Neuronal stem cell (in vitro differentiated cells): ENCODE results near the gene ZNF440.
"Not testable (repeated sequence)": the region's sequence is repeated elsewhere in the genome, so short reads cannot be mapped to it uniquely, and the experiment has no call there.

Source experiments
- DNase-seq: peaks from one replicate; pipeline ENCODE4 v3.0.0-alpha.2; 2013; ENCODE audit warnings: low spot score
- H2AFZ ChIP-seq: one replicate; pipeline ENCODE4 v1.6.1; 2013; ENCODE audit warnings: mild to moderate bottlenecking, low read length, inconsistent platforms
- H2AK5ac ChIP-seq: 2 replicates; pipeline ENCODE4 v1.6.1; 2013; ENCODE audit warnings: low read depth, mild to moderate bottlenecking, inconsistent platforms, low read length, moderate library complexity, mixed read lengths
- H2BK120ac ChIP-seq: 2 replicates; pipeline ENCODE4 v1.6.1; 2013; ENCODE audit warnings: low read depth, mild to moderate bottlenecking, inconsistent platforms, low read length, moderate library complexity, mixed read lengths
- H2BK12ac ChIP-seq: one replicate; pipeline ENCODE4 v1.6.1; 2013; ENCODE audit warnings: low read length, inconsistent platforms
- H2BK15ac ChIP-seq: 2 replicates; pipeline ENCODE4 v1.6.1; 2013; ENCODE audit warnings: mild to moderate bottlenecking, low read length, inconsistent platforms, mixed read lengths
- H2BK5ac ChIP-seq: one replicate; pipeline ENCODE4 v1.6.1; 2013; ENCODE audit warnings: inconsistent platforms, mild to moderate bottlenecking, low read length, moderate library complexity
- H3K14ac ChIP-seq: one replicate; pipeline ENCODE4 v1.6.1; 2013; ENCODE audit warnings: low read length, inconsistent platforms
- H3K18ac ChIP-seq: 2 replicates; pipeline ENCODE4 v1.6.1; 2013; ENCODE audit warnings: low read length, inconsistent platforms
- H3K23ac ChIP-seq: 2 replicates; pipeline ENCODE4 v1.6.1; 2013; ENCODE audit warnings: low read depth, mild to moderate bottlenecking, mixed read lengths, low read length, inconsistent platforms; ENCODE audit not compliant: poor library complexity
- H3K27ac ChIP-seq: replicated peaks from 3 replicates; pipeline ENCODE4 v1.5.1; 2013; ENCODE audit warnings: low read length, inconsistent platforms
- H3K27me3 ChIP-seq, 3 experiments: 2 replicates each; pipeline ENCODE4 v1.6.1; 2013; ENCODE audit warnings: low read length in 3 of 3, mild to moderate bottlenecking in 2 of 3, inconsistent platforms in 1 of 3, low read depth in 1 of 3, mixed read lengths in 1 of 3, moderate library complexity in 1 of 3; ENCODE audit not compliant: control insufficient read depth in 3 of 3, insufficient read depth in 3 of 3
- H3K36me3 ChIP-seq, 2 donors: replicated peaks in 1 of 2; 2 replicates each; pipeline ENCODE4 v1.6.1; 2013; ENCODE audit warnings: low read length in 2 of 2; ENCODE audit not compliant: control insufficient read depth in 2 of 2, insufficient read depth in 2 of 2
- H3K4ac ChIP-seq: 2 replicates; pipeline ENCODE4 v1.6.1; 2013; ENCODE audit warnings: inconsistent platforms, mild to moderate bottlenecking, low read length, moderate library complexity
- H3K4me1 ChIP-seq, 2 donors: 1 replicate in 1 of 2; 2 replicates in 1 of 2; pipeline ENCODE4 v1.6.1; 2013; ENCODE audit warnings: low read length in 2 of 2, low read depth in 1 of 2; ENCODE audit not compliant: control insufficient read depth in 2 of 2, insufficient read depth in 1 of 2
- H3K4me2 ChIP-seq: one replicate; pipeline ENCODE4 v1.6.1; 2013; ENCODE audit warnings: mild to moderate bottlenecking, low read length, inconsistent platforms; ENCODE audit not compliant: insufficient read depth, poor library complexity, severe bottlenecking
- H3K4me3 ChIP-seq, 2 donors: 2 replicates each; pipeline ENCODE4 v1.5.1; 2013; ENCODE audit warnings: low read length in 2 of 2, mild to moderate bottlenecking in 2 of 2, inconsistent platforms in 1 of 2, moderate library complexity in 1 of 2
- H3K79me1 ChIP-seq: one replicate; pipeline ENCODE4 v1.6.1; 2013; ENCODE audit warnings: low read depth, mild to moderate bottlenecking, inconsistent platforms, low read length, moderate library complexity
- H3K9ac ChIP-seq: one replicate; pipeline ENCODE4 v1.6.1; 2013; ENCODE audit warnings: mild to moderate bottlenecking, low read depth, low read length, inconsistent platforms; ENCODE audit not compliant: poor library complexity
- H3K9me3 ChIP-seq, 2 donors: replicated peaks in 1 of 2; 2 replicates each; pipeline versions ENCODE3 to v1.6.1; 2013; ENCODE audit warnings: low read length in 2 of 2, mild to moderate bottlenecking in 2 of 2, inconsistent platforms in 1 of 2, low read depth in 1 of 2, mixed read lengths in 1 of 2, moderate library complexity in 1 of 2; ENCODE audit not compliant: control insufficient read depth in 2 of 2, insufficient read depth in 1 of 2
- H4K8ac ChIP-seq: one replicate; pipeline ENCODE4 v1.6.1; 2013; ENCODE audit warnings: low read depth, mild to moderate bottlenecking, inconsistent platforms, low read length, moderate library complexity
- H4K91ac ChIP-seq: one replicate; pipeline ENCODE4 v1.6.1; 2013; ENCODE audit warnings: low read length, low read depth, mild to moderate bottlenecking, inconsistent platforms; ENCODE audit not compliant: poor library complexity
- WGBS, 2 donors: extraction: QIAGEN DNeasy Blood & Tissue Kit; methylation state at CpG; one replicate each; pipeline ENCODE4 v1.1.7; 2013; ENCODE audit warnings: missing lambda C conversion rate in 2 of 2, mixed read lengths in 1 of 2; ENCODE audit not compliant: insufficient read length in 2 of 2, insufficient replicate concordance in 1 of 2; ENCODE audit errors: extremely low coverage in 2 of 2; 5-methylcytosine and 5-hydroxymethylcytosine counted together

ZNF440 gene

GRCh38 chr19:11769995-11770394 lies 44.1 kb upstream of the ZNF440 start:
- H3K79me1 ChIP-seq: no peaks in the 10 kb centered on the region
- H2BK12ac ChIP-seq: no peak overlapping the region
- H3K23ac ChIP-seq: no peak overlapping the region
- no peak overlapping the region for H3K14ac ChIP-seq
- H3K27ac ChIP-seq: no peak overlapping the region
- H3K27me3 ChIP-seq: no peaks in the 10 kb centered on the region
- H3K9me3 ChIP-seq: peaks cover 11 to 58% of the 10 kb centered on the region in 2 donors
- H2AFZ ChIP-seq: no peak overlapping the region
- WGBS, 2 donors: no CpG with 5 or more reads among the region's 4 CpGs
- DNase-seq: no peak
- no peak overlapping the region for H2BK120ac ChIP-seq
- no peak overlapping the region for H3K4me2 ChIP-seq
- H2BK15ac ChIP-seq: no peak overlapping the region
- peaks cover 0 to 25% of the 10 kb centered on the region in 2 donors for H3K36me3 ChIP-seq
- H2BK5ac ChIP-seq: no peak overlapping the region
- H3K4me3 ChIP-seq: no peak overlapping the region
- no peak overlapping the region for H2AK5ac ChIP-seq
- H4K8ac ChIP-seq: no peak overlapping the region
- H3K18ac ChIP-seq: no peak overlapping the region
- H3K4me1 ChIP-seq: peaks cover 0 to 2% of the 10 kb centered on the region in 2 donors
- no peak overlapping the region for H4K91ac ChIP-seq
- H3K9ac ChIP-seq: no peak overlapping the region
- H3K4ac ChIP-seq: no peak overlapping the region

- no CpG with 5 or more reads among the region's 11 CpGs for WGBS, 2 donors
- H2BK12ac ChIP-seq, H3K23ac ChIP-seq, H4K8ac ChIP-seq, H3K18ac ChIP-seq, DNase-seq, H2AK5ac ChIP-seq, H3K27me3 ChIP-seq, H2AFZ ChIP-seq, H3K27ac ChIP-seq, H3K14ac ChIP-seq, H3K4me2 ChIP-seq, H3K4me3 ChIP-seq, H3K4ac ChIP-seq, H2BK120ac ChIP-seq, H3K9ac ChIP-seq, H3K4me1 ChIP-seq, H2BK5ac ChIP-seq, H2BK15ac ChIP-seq, H3K79me1 ChIP-seq, H4K91ac ChIP-seq: not testable (repeated sequence)
- H3K9me3 ChIP-seq: peaks cover 12 to 70% of the 10 kb centered on the region in 2 donors
- H3K36me3 ChIP-seq: peaks cover 0 to 25% of the 10 kb centered on the region in 2 donors
These were observed 42.6 kb upstream of the ZNF440 start for GRCh38 chr19:11771520-11771919.

- WGBS, 2 donors: no CpG with 5 or more reads among the region's 11 CpGs
- Histone ChIP-seq H3K36me3 (peaks cover 10 to 52% of the 10 kb centered on the region in 2 donors), H3K9me3 (peaks cover 24 to 87% of the 10 kb centered on the region in 2 donors)
- H3K4me3 ChIP-seq, H2AFZ ChIP-seq, H3K9ac ChIP-seq, H2BK120ac ChIP-seq, DNase-seq, H3K4ac ChIP-seq, H2AK5ac ChIP-seq, H3K79me1 ChIP-seq, H3K4me1 ChIP-seq, H4K91ac ChIP-seq, H2BK12ac ChIP-seq, H3K23ac ChIP-seq, H3K27me3 ChIP-seq, H3K14ac ChIP-seq, H3K4me2 ChIP-seq, H3K18ac ChIP-seq, H2BK5ac ChIP-seq, H4K8ac ChIP-seq, H3K27ac ChIP-seq, H2BK15ac ChIP-seq: not testable (repeated sequence)
These were observed 37.4 kb upstream of the ZNF440 start for GRCh38 chr19:11776669-11777068.

GRCh38 chr19:11780431-11781020 lies 33.5 kb upstream of the ZNF440 start:
- H3K18ac ChIP-seq: no peak overlapping the region
- no peaks in the 10 kb centered on the region for H3K27me3 ChIP-seq
- H2BK120ac ChIP-seq: no peak overlapping the region
- WGBS, 2 donors: no CpG with 5 or more reads among the region's 7 CpGs
- H4K91ac ChIP-seq: no peak overlapping the region
- no peak overlapping the region for H2BK15ac ChIP-seq
- H3K4ac ChIP-seq: no peak overlapping the region
- H3K4me3 ChIP-seq: no peak overlapping the region
- no peak overlapping the region for H3K23ac ChIP-seq
- no peak overlapping the region for H4K8ac ChIP-seq
- H3K9me3 ChIP-seq: peaks cover 22 to 93% of the 10 kb centered on the region in 2 donors
- no peak overlapping the region for H3K9ac ChIP-seq
- H3K79me1 ChIP-seq: no peaks in the 10 kb centered on the region
- H3K27ac ChIP-seq: no peak overlapping the region
- H3K36me3 ChIP-seq: peaks cover 10 to 82% of the 10 kb centered on the region in 2 donors
- H3K14ac ChIP-seq: no peak overlapping the region
- H2AFZ ChIP-seq: no peak overlapping the region
- no peak overlapping the region for H3K4me2 ChIP-seq
- H2BK12ac ChIP-seq: no peak overlapping the region
- no peak overlapping the region for H2AK5ac ChIP-seq
- DNase-seq: no peak
- no peaks in the 10 kb centered on the region for H3K4me1 ChIP-seq
- no peak overlapping the region for H2BK5ac ChIP-seq
